Activated T-cell treated with anti-CD3 and anti-CD28 coated beads, Interleukin-2, amount 50 U/mL, for 72 hours (primary cell): ENCODE data around the gene CRAMP1. TPM values are rescaled to one million over a fixed set of nuclear protein-coding genes. Genes with fewer than 3 reads are reported as not detected.
"Not testable (repeated sequence)": the region's sequence is repeated elsewhere in the genome, so short reads cannot be mapped to it uniquely, and the experiment has no call there.

ENCODE experiments used
- ATAC-seq, 2 donors: fragments of 150-1000 bp; cut with Tn5 transposase; replicated peaks in 1 of 2; 2 replicates each; pipeline ENCODE4 v1.10.0; 2021; ENCODE audit warnings: moderate library complexity in 2 of 2, mild to moderate bottlenecking in 1 of 2
- DNase-seq, 2 donors: peaks; one replicate each; pipeline ENCODE4 v3.0.0; 2021 to 2022; ENCODE audit warnings: mixed read lengths in 1 of 2
- H3K27ac Mint-ChIP-seq: one replicate; pipeline ENCODE4 v1.8.0; 2022; ENCODE audit warnings: mild to moderate bottlenecking, moderate library complexity, mixed read lengths
- H3K27me3 Mint-ChIP-seq: one replicate; pipeline ENCODE4 v1.8.0; 2022; ENCODE audit warnings: low read depth, mixed read lengths
- H3K36me3 Mint-ChIP-seq, 2 donors: one replicate each; pipeline ENCODE4 v1.8.0; 2022; ENCODE audit warnings: mixed read lengths in 2 of 2, mild to moderate bottlenecking in 1 of 2; ENCODE audit not compliant: insufficient read depth in 2 of 2
- H3K4me1 Mint-ChIP-seq: one replicate; pipeline ENCODE4 v1.8.0; 2022; ENCODE audit warnings: low read depth, mixed read lengths
- H3K4me3 Mint-ChIP-seq, 2 donors: one replicate each; pipeline ENCODE4 v1.8.0; 2022; ENCODE audit warnings: mild to moderate bottlenecking in 2 of 2, mixed read lengths in 2 of 2, moderate library complexity in 2 of 2
- H3K9me3 Mint-ChIP-seq, 2 donors: one replicate each; pipeline ENCODE4 v1.8.0; 2022; ENCODE audit warnings: mixed read lengths in 2 of 2
- total RNA-seq, 2 donors: library from RNA; stranded (reverse); gene quantifications; one replicate each; pipeline ENCODE4 v1.2.3, GENCODE V29; 2022

CRAMP1 gene
- total RNA-seq, 2 donors from 2014 or later, result 28.3 to 30.1 TPM

GRCh38 chr16:1580956-1581355, 31.2 kb upstream of the CRAMP1 start:
- no peak for DNase-seq
- Mint-ChIP-seq H3K4me1 (no peaks in the 10 kb centered on the region), H3K36me3 (no peaks in the 10 kb centered on the region), H3K27me3 (no peaks in the 10 kb centered on the region), H3K9me3 (no peaks in the 10 kb centered on the region), H3K4me3 (no peak overlapping the region), H3K27ac (no peak overlapping the region)
- ATAC-seq, result no peak

- Mint-ChIP-seq H3K36me3 (no peaks in the 10 kb centered on the region), H3K27me3 (no peaks in the 10 kb centered on the region), H3K27ac (no peak overlapping the region), H3K4me3 (no peak overlapping the region), H3K9me3 (no peaks in the 10 kb centered on the region), H3K4me1 (no peaks in the 10 kb centered on the region)
- ATAC-seq, result no peak
- DNase-seq, result no peak
These were observed 30.4 kb upstream of the CRAMP1 start for GRCh38 chr16:1581804-1582203.

- no peaks in the 10 kb centered on the region for H3K4me1 Mint-ChIP-seq
- ATAC-seq (no peak), DNase-seq (no peak)
- no peak overlapping the region for H3K27ac Mint-ChIP-seq
- H3K4me3 Mint-ChIP-seq, result no peak overlapping the region
- H3K27me3 Mint-ChIP-seq, result no peaks in the 10 kb centered on the region
- H3K36me3 Mint-ChIP-seq, result no peaks in the 10 kb centered on the region
- no peaks in the 10 kb centered on the region for H3K9me3 Mint-ChIP-seq
These were observed 29.0 kb upstream of the CRAMP1 start for GRCh38 chr16:1583180-1583579.

- H3K4me1 Mint-ChIP-seq, result no peaks in the 10 kb centered on the region
- H3K9me3 Mint-ChIP-seq, result no peaks in the 10 kb centered on the region
- ATAC-seq (no peak), DNase-seq (no peak)
- H3K27ac Mint-ChIP-seq, result no peak overlapping the region
- H3K4me3 Mint-ChIP-seq, result no peak overlapping the region
- no peaks in the 10 kb centered on the region for H3K36me3 Mint-ChIP-seq
- H3K27me3 Mint-ChIP-seq, result no peaks in the 10 kb centered on the region
These were observed 27.2 kb upstream of the CRAMP1 start for GRCh38 chr16:1584926-1585484.

- no peaks in the 10 kb centered on the region for H3K27me3 Mint-ChIP-seq
- no peak for DNase-seq
- H3K27ac Mint-ChIP-seq, result no peak overlapping the region
- no peaks in the 10 kb centered on the region for H3K36me3 Mint-ChIP-seq
- H3K4me3 Mint-ChIP-seq, result no peak overlapping the region
- H3K4me1 Mint-ChIP-seq, result no peaks in the 10 kb centered on the region
- ATAC-seq, result no peak
- no peaks in the 10 kb centered on the region for H3K9me3 Mint-ChIP-seq
These were observed 21.8 kb upstream of the CRAMP1 start for GRCh38 chr16:1590366-1590765.

GRCh38 chr16:1590930-1591705, 21.0 kb upstream of the CRAMP1 start:
- no peak for DNase-seq
- Mint-ChIP-seq H3K27ac (no peak overlapping the region), H3K9me3 (no peaks in the 10 kb centered on the region), H3K4me3 (no peak overlapping the region), H3K4me1 (no peaks in the 10 kb centered on the region), H3K27me3 (no peaks in the 10 kb centered on the region), H3K36me3 (no peaks in the 10 kb centered on the region)
- ATAC-seq, result no peak

- H3K36me3 Mint-ChIP-seq, result no peaks in the 10 kb centered on the region
- H3K27ac Mint-ChIP-seq, result no peak overlapping the region
- H3K27me3 Mint-ChIP-seq, result no peaks in the 10 kb centered on the region
- H3K4me1 Mint-ChIP-seq, result no peaks in the 10 kb centered on the region
- no peak overlapping the region for H3K4me3 Mint-ChIP-seq
- H3K9me3 Mint-ChIP-seq, result no peaks in the 10 kb centered on the region
- DNase-seq (no peak), ATAC-seq (no peak)
These were observed 19.7 kb upstream of the CRAMP1 start for GRCh38 chr16:1592446-1592845.

GRCh38 chr16:1595511-1595910, 16.6 kb upstream of the CRAMP1 start:
- DNase-seq, ATAC-seq, H3K27ac Mint-ChIP-seq, H3K27me3 Mint-ChIP-seq, H3K4me1 Mint-ChIP-seq, H3K36me3 Mint-ChIP-seq, H3K9me3 Mint-ChIP-seq, H3K4me3 Mint-ChIP-seq: not testable (repeated sequence)

- H3K27me3 Mint-ChIP-seq, result no peaks in the 10 kb centered on the region
- H3K4me3 Mint-ChIP-seq, result no peak overlapping the region
- no peaks in the 10 kb centered on the region for H3K36me3 Mint-ChIP-seq
- no peak overlapping the region for H3K27ac Mint-ChIP-seq
- H3K4me1 Mint-ChIP-seq, result no peaks in the 10 kb centered on the region
- ATAC-seq (no peak), DNase-seq (no peak)
- H3K9me3 Mint-ChIP-seq, result no peaks in the 10 kb centered on the region
These were observed 15.6 kb upstream of the CRAMP1 start for GRCh38 chr16:1596516-1596915.

- H3K27me3 Mint-ChIP-seq, result no peaks in the 10 kb centered on the region
- no peak overlapping the region for H3K4me3 Mint-ChIP-seq
- no peaks in the 10 kb centered on the region for H3K9me3 Mint-ChIP-seq
- no peaks in the 10 kb centered on the region for H3K4me1 Mint-ChIP-seq
- DNase-seq (no peak), ATAC-seq (no peak)
- no peak overlapping the region for H3K27ac Mint-ChIP-seq
- H3K36me3 Mint-ChIP-seq, result no peaks in the 10 kb centered on the region
These were observed 15.0 kb upstream of the CRAMP1 start for GRCh38 chr16:1597154-1597553.

- Mint-ChIP-seq H3K4me3 (no peak overlapping the region), H3K27me3 (no peaks in the 10 kb centered on the region), H3K27ac (no peak overlapping the region), H3K36me3 (no peaks in the 10 kb centered on the region), H3K4me1 (no peaks in the 10 kb centered on the region), H3K9me3 (no peaks in the 10 kb centered on the region)
- ATAC-seq (no peak), DNase-seq (no peak)
These were observed 11.1 kb upstream of the CRAMP1 start for GRCh38 chr16:1601031-1601430.

GRCh38 chr16:1601489-1601888, 10.7 kb upstream of the CRAMP1 start:
- Mint-ChIP-seq H3K9me3 (no peaks in the 10 kb centered on the region), H3K27ac (no peak overlapping the region), H3K27me3 (no peaks in the 10 kb centered on the region), H3K36me3 (no peaks in the 10 kb centered on the region), H3K4me1 (no peaks in the 10 kb centered on the region), H3K4me3 (no peak overlapping the region)
- ATAC-seq, result no peak
- no peak for DNase-seq

- DNase-seq, result no peak
- no peaks in the 10 kb centered on the region for H3K36me3 Mint-ChIP-seq
- H3K27ac Mint-ChIP-seq, result no peak overlapping the region
- H3K4me3 Mint-ChIP-seq, result no peak overlapping the region
- no peaks in the 10 kb centered on the region for H3K4me1 Mint-ChIP-seq
- ATAC-seq, result no peak
- H3K9me3 Mint-ChIP-seq, result no peaks in the 10 kb centered on the region
- H3K27me3 Mint-ChIP-seq, result no peaks in the 10 kb centered on the region
These were observed 9.9 kb upstream of the CRAMP1 start for GRCh38 chr16:1602285-1602684.

GRCh38 chr16:1606774-1607173, 5.4 kb upstream of the CRAMP1 start:
- no peak overlapping the region for H3K4me3 Mint-ChIP-seq
- H3K4me1 Mint-ChIP-seq, result peaks cover 22% of the 10 kb centered on the region
- ATAC-seq (no peak), DNase-seq (no peak)
- H3K9me3 Mint-ChIP-seq, result peaks cover 0 to under 1% of the 10 kb centered on the region in 2 donors
- H3K27me3 Mint-ChIP-seq, result no peaks in the 10 kb centered on the region
- no peaks in the 10 kb centered on the region for H3K36me3 Mint-ChIP-seq
- H3K27ac Mint-ChIP-seq, result no peak overlapping the region
